CD4-positive, alpha-beta memory T cell (primary cell): ENCODE measurements around the gene SRC. TPM values are rescaled to one million over a fixed set of nuclear protein-coding genes. Genes with fewer than 3 reads are reported as not detected.

Experiments used
- CTCF ChIA-PET: fragments of 350-600 bp; sonication (Branson Sonifier 250); formaldehyde crosslinking; loops from one replicate; lab custom pipeline; 2021; ENCODE audit warnings: inconsistent platforms; ENCODE audit not compliant: partially characterized antibody; lab: Charles Lee
- POLR2A ChIA-PET: fragments of 350-600 bp; sonication (Branson Sonifier 250); formaldehyde crosslinking; loops from one replicate; lab custom pipeline; 2021; ENCODE audit not compliant: partially characterized antibody; lab: Charles Lee
- DNase-seq, 5 donors: peaks; one replicate each; pipeline versions ENCODE4 v3.0.0 to v3.0.0-alpha.2; 2020 to 2022; ENCODE audit warnings: mixed read lengths in 1 of 5
- H3K27ac ChIP-seq: one replicate; pipeline ENCODE4 v1.7.0; 2013; ENCODE audit warnings: low read depth, low read length
- H3K27me3 ChIP-seq: 2 replicates; pipeline ENCODE4 v1.7.0; 2013; ENCODE audit warnings: mild to moderate bottlenecking, low read length, moderate library complexity; ENCODE audit not compliant: insufficient read depth
- H3K36me3 ChIP-seq: 2 replicates; pipeline ENCODE4 v1.7.0; 2013; ENCODE audit warnings: mild to moderate bottlenecking, low read length, moderate library complexity; ENCODE audit not compliant: insufficient read depth
- H3K4me1 ChIP-seq: 2 replicates; pipeline ENCODE4 v1.7.0; 2013; ENCODE audit warnings: mild to moderate bottlenecking, low read length, moderate library complexity; ENCODE audit not compliant: insufficient read depth
- H3K4me3 ChIP-seq, 2 donors: one replicate each; pipeline ENCODE4 v1.7.0; 2013; ENCODE audit warnings: low read length in 2 of 2, mild to moderate bottlenecking in 1 of 2
- H3K9me3 ChIP-seq, 2 donors: one replicate each; pipeline ENCODE4 v1.7.0; 2013; ENCODE audit warnings: low read length in 2 of 2, control low read depth in 1 of 2; ENCODE audit not compliant: control insufficient read depth in 1 of 2
- H3K27ac Mint-ChIP-seq, 7 donors: one replicate each; pipeline ENCODE4 v1.8.0; 2020 to 2021; ENCODE audit warnings: mixed read lengths in 7 of 7, mild to moderate bottlenecking in 6 of 7, inconsistent platforms in 3 of 7, moderate library complexity in 3 of 7
- H3K27me3 Mint-ChIP-seq, 2 donors: one replicate each; pipeline ENCODE4 v1.8.0; 2020 to 2021; ENCODE audit warnings: mixed read lengths in 2 of 2
- H3K36me3 Mint-ChIP-seq, 2 donors: one replicate each; pipeline ENCODE4 v1.8.0; 2020 to 2021; ENCODE audit warnings: mixed read lengths in 2 of 2, inconsistent platforms in 1 of 2, mild to moderate bottlenecking in 1 of 2
- H3K4me1 Mint-ChIP-seq, 4 donors: one replicate each; pipeline ENCODE4 v1.8.0; 2020 to 2021; ENCODE audit warnings: mixed read lengths in 4 of 4, mild to moderate bottlenecking in 1 of 4
- H3K4me3 Mint-ChIP-seq, 8 donors: one replicate each; pipeline ENCODE4 v1.8.0; 2020 to 2021; ENCODE audit warnings: mixed read lengths in 8 of 8, mild to moderate bottlenecking in 7 of 8, moderate library complexity in 6 of 8, inconsistent platforms in 3 of 8
- H3K9me3 Mint-ChIP-seq, 8 donors: one replicate each; pipeline ENCODE4 v1.8.0; 2020 to 2021; ENCODE audit warnings: mixed read lengths in 8 of 8, mild to moderate bottlenecking in 5 of 8, inconsistent platforms in 3 of 8, moderate library complexity in 1 of 8
- intact Hi-C: fragments of 100-400 bp; cut with micrococcal nuclease; formaldehyde crosslinking; loops from one replicate; pipeline ENCODE4 v1.15.1; 2023
- polyA plus RNA-seq, 2 donors: library from polyadenylated mRNA; unstranded; fragments of 300-500 nt; fragmentation: Illumina TruSeq; gene quantifications; one replicate each; pipeline ENCODE4 v1.2.3, GENCODE V29; 2021
- total RNA-seq, 2 experiments: library from RNA; stranded (reverse); gene quantifications; one replicate each; pipeline ENCODE4 v1.2.3, GENCODE V29; 2021

SRC gene
- total and polyA plus RNA-seq, 4 experiments from 2014 or later: 0.32 to 4.5 (median 2.3) TPM

DNA sequence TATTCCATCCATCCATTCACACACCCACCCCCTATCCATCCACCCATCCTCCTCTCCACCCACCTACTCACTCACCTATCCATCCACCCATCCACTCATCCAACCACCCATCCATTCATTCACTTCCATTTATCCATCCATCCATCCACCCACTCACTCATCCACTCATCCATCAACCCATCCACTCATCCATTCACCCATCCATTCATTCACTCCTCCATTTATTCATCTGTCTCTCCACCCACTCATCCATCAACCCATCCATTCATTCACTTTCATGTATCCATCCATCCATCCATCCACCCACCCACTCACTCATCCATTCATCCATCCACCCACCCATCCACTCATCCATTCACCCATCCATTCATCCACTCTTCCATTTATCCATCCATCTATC lies 84.1 kb downstream of the SRC start:
- H3K4me1 Mint-ChIP-seq: no peaks in the 10 kb centered on the region
- Histone ChIP-seq H3K27ac (no peak overlapping the region), H3K9me3 (no peaks in the 10 kb centered on the region), H3K36me3 (no peaks in the 10 kb centered on the region), H3K4me1 (no peaks in the 10 kb centered on the region), H3K27me3 (no peaks in the 10 kb centered on the region), H3K4me3 (no peak overlapping the region)
- H3K9me3 Mint-ChIP-seq: no peaks in the 10 kb centered on the region
- peaks cover 3 to 4% of the 10 kb centered on the region in 2 donors for H3K27me3 Mint-ChIP-seq
- DNase-seq: no peak
- ChIA-PET CTCF (no interaction called here), POLR2A (no interaction called here)
- no peak overlapping the region for H3K27ac Mint-ChIP-seq
- no peaks in the 10 kb centered on the region for H3K36me3 Mint-ChIP-seq
- no peak overlapping the region for H3K4me3 Mint-ChIP-seq
- intact Hi-C loops: no loop called here

- intact Hi-C loops: no loop called here
- Histone ChIP-seq H3K27ac (no peak overlapping the region), H3K4me3 (no peak overlapping the region), H3K9me3 (no peaks in the 10 kb centered on the region), H3K4me1 (no peaks in the 10 kb centered on the region), H3K27me3 (no peaks in the 10 kb centered on the region), H3K36me3 (no peaks in the 10 kb centered on the region)
- H3K9me3 Mint-ChIP-seq: no peaks in the 10 kb centered on the region
- no peak overlapping the region for H3K4me3 Mint-ChIP-seq
- H3K36me3 Mint-ChIP-seq: no peaks in the 10 kb centered on the region
- POLR2A ChIA-PET: no interaction called here
- CTCF ChIA-PET: no interaction called here
- no peak overlapping the region for H3K27ac Mint-ChIP-seq
- H3K4me1 Mint-ChIP-seq: no peaks in the 10 kb centered on the region
- no peak for DNase-seq
- H3K27me3 Mint-ChIP-seq: no peaks in the 10 kb centered on the region
These were observed 85.0 kb downstream of the SRC start for GRCh38 chr20:37430778-37431460.

- ChIA-PET POLR2A (no interaction called here), CTCF (no interaction called here)
- Histone ChIP-seq H3K4me3 (no peak overlapping the region), H3K4me1 (no peaks in the 10 kb centered on the region), H3K27ac (no peak overlapping the region), H3K27me3 (no peaks in the 10 kb centered on the region), H3K36me3 (no peaks in the 10 kb centered on the region), H3K9me3 (no peaks in the 10 kb centered on the region)
- no peaks in the 10 kb centered on the region for H3K36me3 Mint-ChIP-seq
- H3K9me3 Mint-ChIP-seq: no peaks in the 10 kb centered on the region
- no peak overlapping the region for H3K27ac Mint-ChIP-seq
- intact Hi-C loops: no loop called here
- H3K4me3 Mint-ChIP-seq: no peak overlapping the region
- H3K4me1 Mint-ChIP-seq: no peaks in the 10 kb centered on the region
- peaks cover 0 to 3% of the 10 kb centered on the region in 2 donors for H3K27me3 Mint-ChIP-seq
- no peak for DNase-seq
These were observed 85.8 kb downstream of the SRC start for GRCh38 chr20:37431786-37432185.

GRCh38 chr20:37432606-37433005 lies 86.7 kb downstream of the SRC start:
- Mint-ChIP-seq H3K9me3 (no peaks in the 10 kb centered on the region), H3K36me3 (no peaks in the 10 kb centered on the region), H3K4me3 (no peak overlapping the region), H3K27me3 (peaks cover 0 to 4% of the 10 kb centered on the region in 2 donors), H3K27ac (no peak overlapping the region), H3K4me1 (no peaks in the 10 kb centered on the region)
- H3K27me3 ChIP-seq: no peaks in the 10 kb centered on the region
- no peak overlapping the region for H3K4me3 ChIP-seq
- no peak for DNase-seq
- no peak overlapping the region for H3K27ac ChIP-seq
- H3K4me1 ChIP-seq: no peaks in the 10 kb centered on the region
- ChIA-PET CTCF (no interaction called here), POLR2A (no interaction called here)
- H3K36me3 ChIP-seq: no peaks in the 10 kb centered on the region
- intact Hi-C loops: no loop called here
- H3K9me3 ChIP-seq: no peaks in the 10 kb centered on the region

- no peaks in the 10 kb centered on the region for H3K9me3 Mint-ChIP-seq
- ChIA-PET POLR2A (no interaction called here), CTCF (no interaction called here)
- Histone ChIP-seq H3K4me3 (no peak overlapping the region), H3K9me3 (no peaks in the 10 kb centered on the region), H3K27me3 (no peaks in the 10 kb centered on the region), H3K27ac (no peak overlapping the region), H3K4me1 (no peaks in the 10 kb centered on the region), H3K36me3 (no peaks in the 10 kb centered on the region)
- intact Hi-C loops: no loop called here
- no peaks in the 10 kb centered on the region for H3K36me3 Mint-ChIP-seq
- no peaks in the 10 kb centered on the region for H3K4me1 Mint-ChIP-seq
- no peak overlapping the region for H3K4me3 Mint-ChIP-seq
- H3K27ac Mint-ChIP-seq: no peak overlapping the region
- peaks cover 0 to 16% of the 10 kb centered on the region in 2 donors for H3K27me3 Mint-ChIP-seq
- DNase-seq: no peak
These were observed 89.7 kb downstream of the SRC start for GRCh38 chr20:37435607-37436006.

DNA sequence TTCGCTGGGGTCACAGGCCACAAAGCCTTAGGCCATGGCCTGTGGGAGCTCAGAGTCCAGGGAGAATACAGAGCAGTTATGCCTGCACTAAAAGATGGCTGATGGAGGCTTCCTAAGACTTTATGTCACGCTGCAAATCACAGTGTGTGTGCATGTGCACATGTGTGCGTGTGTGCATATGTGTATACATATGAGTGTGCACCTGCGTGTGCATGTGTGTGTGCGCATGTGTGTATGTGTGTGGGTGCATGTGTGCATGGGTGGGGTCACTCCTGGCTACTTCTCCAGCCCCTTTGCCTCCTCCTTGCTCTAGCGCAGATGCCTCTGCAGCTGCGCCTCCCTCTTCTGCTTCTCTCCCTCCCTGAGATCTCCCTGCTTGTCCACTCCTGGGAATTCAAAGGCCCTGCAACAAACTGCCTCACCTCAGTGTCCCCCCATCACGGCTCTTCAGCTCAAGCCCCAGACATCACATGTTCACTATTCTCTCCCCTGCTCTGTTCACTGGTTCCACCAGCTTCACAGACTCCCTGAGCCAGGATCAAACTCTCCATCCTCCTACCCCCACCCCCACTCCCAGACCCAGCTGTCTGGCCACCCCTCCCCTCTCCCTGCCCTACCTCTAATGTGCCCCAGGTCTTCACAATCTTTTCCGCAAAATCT lies 90.7 kb downstream of the SRC start:
- H3K4me3 Mint-ChIP-seq: no peak overlapping the region
- Histone ChIP-seq H3K27ac (no peak overlapping the region), H3K36me3 (no peaks in the 10 kb centered on the region), H3K4me3 (no peak overlapping the region), H3K4me1 (no peaks in the 10 kb centered on the region), H3K9me3 (no peaks in the 10 kb centered on the region), H3K27me3 (no peaks in the 10 kb centered on the region)
- peaks cover 0 to 16% of the 10 kb centered on the region in 2 donors for H3K27me3 Mint-ChIP-seq
- H3K27ac Mint-ChIP-seq: no peak overlapping the region
- no peaks in the 10 kb centered on the region for H3K36me3 Mint-ChIP-seq
- H3K4me1 Mint-ChIP-seq: no peaks in the 10 kb centered on the region
- H3K9me3 Mint-ChIP-seq: no peaks in the 10 kb centered on the region
- no peak for DNase-seq
- CTCF ChIA-PET: no interaction called here
- POLR2A ChIA-PET: no interaction called here
- intact Hi-C loops: no loop called here

DNA sequence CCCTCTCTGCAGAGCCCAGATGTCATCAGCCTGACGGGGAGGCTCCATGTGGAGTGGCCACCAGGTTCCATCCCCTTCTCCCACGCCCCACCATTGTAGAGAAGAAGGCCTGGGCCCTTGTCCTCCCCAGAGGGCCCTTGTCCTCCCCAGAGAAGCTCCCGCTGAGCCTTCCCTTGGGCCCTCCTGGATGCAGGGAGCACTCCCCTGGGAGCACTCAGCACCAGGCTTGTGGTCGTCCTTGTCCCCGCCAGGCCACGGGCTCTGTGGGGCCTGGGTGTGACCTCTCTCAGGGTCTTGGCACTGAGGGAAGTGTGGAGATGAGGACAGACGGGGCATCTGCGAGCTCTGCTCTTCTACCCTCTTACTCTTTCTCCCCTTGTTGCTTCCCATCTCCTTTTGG lies 91.7 kb downstream of the SRC start:
- H3K4me1 Mint-ChIP-seq: no peaks in the 10 kb centered on the region
- Histone ChIP-seq H3K27me3 (no peaks in the 10 kb centered on the region), H3K9me3 (no peaks in the 10 kb centered on the region), H3K4me1 (no peaks in the 10 kb centered on the region), H3K27ac (no peak overlapping the region), H3K4me3 (no peak overlapping the region), H3K36me3 (no peaks in the 10 kb centered on the region)
- DNase-seq: no peak
- H3K4me3 Mint-ChIP-seq: no peak overlapping the region
- no peaks in the 10 kb centered on the region for H3K36me3 Mint-ChIP-seq
- no peak overlapping the region for H3K27ac Mint-ChIP-seq
- ChIA-PET POLR2A (no interaction called here), CTCF (no interaction called here)
- intact Hi-C loops: no loop called here
- H3K27me3 Mint-ChIP-seq: peaks cover 0 to 16% of the 10 kb centered on the region in 2 donors
- H3K9me3 Mint-ChIP-seq: no peaks in the 10 kb centered on the region
